Mesothelial cell of epicardium (in vitro differentiated cells): ENCODE results near the gene FCHSD2. TPM values are rescaled to one million over a fixed set of nuclear protein-coding genes. Genes with fewer than 3 reads are reported as not detected.

Experiments
- DNase-seq, 2 experiments: peaks; one replicate each; pipeline ENCODE4 v3.0.0; 2021; ENCODE audit warnings: low spot score in 2 of 2; ENCODE audit not compliant: unreplicated experiment in 2 of 2
- H3K27ac Mint-ChIP-seq: 2 replicates; pipeline ENCODE4 v1.8.0; 2021; ENCODE audit warnings: mixed read lengths
- H3K27me3 Mint-ChIP-seq: 2 replicates; pipeline ENCODE4 v1.8.0; 2021; ENCODE audit warnings: low read depth, mixed read lengths
- H3K36me3 Mint-ChIP-seq: 2 replicates; pipeline ENCODE4 v1.8.0; 2021; ENCODE audit warnings: mixed read lengths
- H3K4me1 Mint-ChIP-seq: 2 replicates; pipeline ENCODE4 v1.8.0; 2021; ENCODE audit warnings: mixed read lengths
- H3K4me3 Mint-ChIP-seq: 2 replicates; pipeline ENCODE4 v1.8.0; 2021; ENCODE audit warnings: mild to moderate bottlenecking, moderate library complexity, mixed read lengths
- H3K9me3 Mint-ChIP-seq: 2 replicates; pipeline ENCODE4 v1.8.0; 2021; ENCODE audit warnings: mixed read lengths
- total RNA-seq: library from RNA; stranded (reverse); gene quantifications from 3 replicates; pipeline ENCODE4 v1.2.1, GENCODE V29; 2021
- TF ChIP-seq, protein P1 (sequence below): fragments of 200-600 bp; sonication (generic); IDR thresholded peaks from one replicate; pipeline ENCODE4 v1.5.0; 2021; ENCODE audit warnings: antibody characterized with exemption; ENCODE audit not compliant: unreplicated experiment

Gene FCHSD2
- total RNA-seq, 1 donor from 2014 or later, result 33.8 TPM

- H3K36me3 Mint-ChIP-seq, result peaks cover 24% of the 10 kb centered on the region
- peak overlapping the region; percentile 31 for H3K27ac Mint-ChIP-seq
- no peak for DNase-seq
- no peak overlapping the region for H3K4me3 Mint-ChIP-seq
- peaks cover 2% of the 10 kb centered on the region for H3K4me1 Mint-ChIP-seq
- no peaks in the 10 kb centered on the region for H3K27me3 Mint-ChIP-seq
- TF ChIP-seq, protein P1, sequence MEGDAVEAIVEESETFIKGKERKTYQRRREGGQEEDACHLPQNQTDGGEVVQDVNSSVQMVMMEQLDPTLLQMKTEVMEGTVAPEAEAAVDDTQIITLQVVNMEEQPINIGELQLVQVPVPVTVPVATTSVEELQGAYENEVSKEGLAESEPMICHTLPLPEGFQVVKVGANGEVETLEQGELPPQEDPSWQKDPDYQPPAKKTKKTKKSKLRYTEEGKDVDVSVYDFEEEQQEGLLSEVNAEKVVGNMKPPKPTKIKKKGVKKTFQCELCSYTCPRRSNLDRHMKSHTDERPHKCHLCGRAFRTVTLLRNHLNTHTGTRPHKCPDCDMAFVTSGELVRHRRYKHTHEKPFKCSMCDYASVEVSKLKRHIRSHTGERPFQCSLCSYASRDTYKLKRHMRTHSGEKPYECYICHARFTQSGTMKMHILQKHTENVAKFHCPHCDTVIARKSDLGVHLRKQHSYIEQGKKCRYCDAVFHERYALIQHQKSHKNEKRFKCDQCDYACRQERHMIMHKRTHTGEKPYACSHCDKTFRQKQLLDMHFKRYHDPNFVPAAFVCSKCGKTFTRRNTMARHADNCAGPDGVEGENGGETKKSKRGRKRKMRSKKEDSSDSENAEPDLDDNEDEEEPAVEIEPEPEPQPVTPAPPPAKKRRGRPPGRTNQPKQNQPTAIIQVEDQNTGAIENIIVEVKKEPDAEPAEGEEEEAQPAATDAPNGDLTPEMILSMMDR, result peak; percentile 32
- H3K9me3 Mint-ChIP-seq, result peaks cover 11% of the 10 kb centered on the region
Measured at GRCh38 chr11:72848846-72849466, 293.2 kb downstream of the FCHSD2 start.

DNA sequence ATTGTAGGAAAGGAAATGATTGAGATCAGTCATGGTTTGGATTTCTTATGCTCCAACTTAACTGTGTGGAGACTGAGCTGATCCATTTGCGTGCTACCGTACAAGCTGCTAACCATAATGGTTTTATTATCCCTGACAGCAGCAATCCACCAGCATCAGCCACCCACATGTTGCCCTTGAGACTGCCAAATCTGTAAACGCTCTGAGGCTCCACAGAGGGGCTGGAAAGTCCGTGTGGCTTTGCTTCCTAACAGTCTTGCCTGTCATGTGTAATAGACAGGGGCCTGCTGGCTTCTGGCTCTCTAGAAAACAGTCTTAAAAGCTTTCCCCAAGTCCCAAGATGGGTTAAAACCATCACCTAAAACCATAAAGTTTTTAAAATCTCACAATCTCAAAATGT lies 297.8 kb downstream of the FCHSD2 start:
- peaks cover 2% of the 10 kb centered on the region for H3K4me1 Mint-ChIP-seq
- H3K4me3 Mint-ChIP-seq, result no peak overlapping the region
- H3K9me3 Mint-ChIP-seq, result no peaks in the 10 kb centered on the region
- DNase-seq, result no peak
- TF ChIP-seq, protein P1, result no peak
- peaks cover 36% of the 10 kb centered on the region for H3K36me3 Mint-ChIP-seq
- H3K27ac Mint-ChIP-seq, result no peak overlapping the region
- H3K27me3 Mint-ChIP-seq, result no peaks in the 10 kb centered on the region

DNA sequence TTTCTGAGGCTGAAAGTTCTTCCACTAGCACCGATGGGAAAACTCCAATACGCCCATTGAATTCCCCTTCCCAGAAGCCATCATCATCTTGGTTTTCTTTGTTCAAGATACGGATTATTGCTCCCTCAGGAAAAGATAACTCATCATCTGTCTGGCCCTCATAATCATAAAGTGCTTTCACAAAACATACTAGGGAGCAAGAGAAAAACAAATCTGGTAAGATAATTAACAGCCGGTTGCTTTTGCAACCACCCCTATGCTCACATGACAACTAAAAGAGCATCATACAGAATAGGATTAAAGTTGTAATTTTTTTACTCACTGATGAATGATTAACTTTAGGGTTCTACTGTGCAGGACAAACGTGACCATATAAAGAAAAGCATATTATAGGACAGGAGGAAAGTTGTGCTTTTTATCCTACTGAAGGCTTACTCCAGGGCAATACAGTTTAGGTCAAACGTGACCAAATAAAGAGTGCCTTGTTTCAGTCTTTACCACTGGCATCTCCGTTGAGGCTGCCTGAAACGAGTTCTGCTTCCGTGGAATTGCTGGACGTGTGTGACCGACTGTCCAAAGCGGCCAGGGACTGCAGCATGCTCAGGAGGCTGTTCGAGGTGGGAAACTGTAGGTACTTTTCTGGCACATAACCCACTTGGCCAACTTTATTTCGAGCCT lies 299.3 kb downstream of the FCHSD2 start:
- TF ChIP-seq, protein P1, result no peak
- peaks cover 2% of the 10 kb centered on the region for H3K4me1 Mint-ChIP-seq
- no peaks in the 10 kb centered on the region for H3K27me3 Mint-ChIP-seq
- DNase-seq, result no peak
- no peaks in the 10 kb centered on the region for H3K9me3 Mint-ChIP-seq
- peaks cover 41% of the 10 kb centered on the region for H3K36me3 Mint-ChIP-seq
- H3K4me3 Mint-ChIP-seq, result no peak overlapping the region
- H3K27ac Mint-ChIP-seq, result no peak overlapping the region

GRCh38 chr11:72842126-72842525 lies 300.0 kb downstream of the FCHSD2 start:
- H3K27me3 Mint-ChIP-seq, result no peaks in the 10 kb centered on the region
- H3K4me3 Mint-ChIP-seq, result no peak overlapping the region
- no peaks in the 10 kb centered on the region for H3K9me3 Mint-ChIP-seq
- no peak for DNase-seq
- peaks cover 41% of the 10 kb centered on the region for H3K36me3 Mint-ChIP-seq
- peaks cover 2% of the 10 kb centered on the region for H3K4me1 Mint-ChIP-seq
- TF ChIP-seq, protein P1, result no peak
- no peak overlapping the region for H3K27ac Mint-ChIP-seq

GRCh38 chr11:72841397-72841796 lies 300.7 kb downstream of the FCHSD2 start:
- no peaks in the 10 kb centered on the region for H3K9me3 Mint-ChIP-seq
- H3K27me3 Mint-ChIP-seq, result no peaks in the 10 kb centered on the region
- H3K27ac Mint-ChIP-seq, result no peak overlapping the region
- H3K36me3 Mint-ChIP-seq, result peaks cover 39% of the 10 kb centered on the region
- no peak for DNase-seq
- no peak overlapping the region for H3K4me3 Mint-ChIP-seq
- H3K4me1 Mint-ChIP-seq, result peaks cover 3% of the 10 kb centered on the region
- TF ChIP-seq, protein P1, result no peak
